Thyroid gland (tissue), 4 donors: ENCODE results near the gene TTLL8.

Experiments
- CTCF ChIP-seq, 6 experiments: fragments of 200-600 bp in 3 of 6; fragments of 450-650 bp in 3 of 6; sonication (generic) in 3 of 6; IDR thresholded peaks; one replicate each; pipeline ENCODE4 v1.5.1; 2016 to 2019; ENCODE audit warnings: antibody characterized with exemption in 6 of 6, mild to moderate bottlenecking in 2 of 6, inconsistent platforms in 1 of 6, moderate library complexity in 1 of 6
- POLR2A ChIP-seq, 2 donors: fragments of 450-650 bp; IDR thresholded peaks; one replicate each; pipeline ENCODE4 v1.6.1; 2017; ENCODE audit warnings: antibody characterized with exemption in 2 of 2, mild to moderate bottlenecking in 2 of 2, moderate library complexity in 1 of 2

GRCh38 chr22:50040717-50041116 is 17.4 kb downstream of the TTLL8 start:
- TF ChIP-seq CTCF (IDR thresholded peaks at IDR 0.05) (no peak), POLR2A (IDR thresholded peaks at IDR 0.05) (no peak)
